ENCODE data around the gene MCTP1.

DNA sequence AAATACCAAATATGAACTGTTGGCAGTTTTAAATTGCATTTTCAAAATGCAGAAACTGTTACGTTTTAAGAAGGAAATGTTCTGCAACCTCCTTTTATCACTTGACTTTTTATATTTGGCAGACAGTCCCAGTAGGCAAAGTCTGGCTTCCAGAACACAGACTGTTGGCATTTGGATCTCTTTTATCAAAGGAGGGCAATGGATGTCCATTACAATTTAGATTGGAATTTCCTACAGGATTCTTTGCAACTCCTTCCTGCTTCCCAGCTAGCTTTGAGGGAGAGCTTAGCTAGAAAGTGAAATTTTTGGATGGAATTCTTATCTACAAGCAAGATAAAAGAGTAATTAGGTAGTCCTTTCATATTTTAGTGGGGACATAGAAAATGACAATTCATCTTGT, 523.8 kb downstream of the MCTP1 start:
- TF ChIP-seq, protein P1, sequence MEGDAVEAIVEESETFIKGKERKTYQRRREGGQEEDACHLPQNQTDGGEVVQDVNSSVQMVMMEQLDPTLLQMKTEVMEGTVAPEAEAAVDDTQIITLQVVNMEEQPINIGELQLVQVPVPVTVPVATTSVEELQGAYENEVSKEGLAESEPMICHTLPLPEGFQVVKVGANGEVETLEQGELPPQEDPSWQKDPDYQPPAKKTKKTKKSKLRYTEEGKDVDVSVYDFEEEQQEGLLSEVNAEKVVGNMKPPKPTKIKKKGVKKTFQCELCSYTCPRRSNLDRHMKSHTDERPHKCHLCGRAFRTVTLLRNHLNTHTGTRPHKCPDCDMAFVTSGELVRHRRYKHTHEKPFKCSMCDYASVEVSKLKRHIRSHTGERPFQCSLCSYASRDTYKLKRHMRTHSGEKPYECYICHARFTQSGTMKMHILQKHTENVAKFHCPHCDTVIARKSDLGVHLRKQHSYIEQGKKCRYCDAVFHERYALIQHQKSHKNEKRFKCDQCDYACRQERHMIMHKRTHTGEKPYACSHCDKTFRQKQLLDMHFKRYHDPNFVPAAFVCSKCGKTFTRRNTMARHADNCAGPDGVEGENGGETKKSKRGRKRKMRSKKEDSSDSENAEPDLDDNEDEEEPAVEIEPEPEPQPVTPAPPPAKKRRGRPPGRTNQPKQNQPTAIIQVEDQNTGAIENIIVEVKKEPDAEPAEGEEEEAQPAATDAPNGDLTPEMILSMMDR (IDR thresholded peaks at IDR 0.05) = no peak
- TF ChIP-seq ZFX (IDR thresholded peaks at IDR 0.05; ENCODE audit: borderline replicate concordance) = no peak
